GM12875 (cell line): ENCODE data around the gene DRC1.

ENCODE experiments used
- H3K4me3 ChIP-seq: one replicate; pipeline ENCODE4 v1.5.1; 2011; ENCODE audit warnings: low read depth, low read length, control low read depth
- CTCF ChIP-seq: IDR thresholded peaks from 2 replicates; pipeline ENCODE4 v1.5.1; 2011; ENCODE audit warnings: low read depth, mild to moderate bottlenecking, control low read depth, inconsistent platforms, low read length, moderate library complexity, borderline replicate concordance; ENCODE audit not compliant: insufficient read depth

DRC1 gene

DNA sequence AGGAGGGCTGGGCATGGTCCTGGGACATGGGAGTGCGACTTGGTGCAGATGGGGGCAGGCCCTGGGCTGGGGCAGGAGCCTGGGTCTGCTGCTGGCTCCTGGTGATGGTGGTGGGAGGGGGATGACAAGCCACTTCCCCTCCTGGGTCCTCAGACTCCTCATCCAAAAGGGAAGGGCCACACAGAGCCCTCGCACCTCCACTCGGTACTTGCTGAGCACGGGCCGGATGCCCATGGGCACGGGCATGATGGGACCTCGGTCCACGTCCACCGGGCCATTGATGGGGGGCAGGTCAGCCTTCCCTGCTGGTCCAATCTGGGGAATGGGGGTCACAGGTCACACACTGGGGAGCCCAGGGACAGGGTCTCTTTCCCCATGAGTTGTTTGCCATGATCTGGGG is 72.1 kb downstream of the DRC1 start:
- TF ChIP-seq CTCF = no peak
- H3K4me3 ChIP-seq = no peak overlapping the region

DNA sequence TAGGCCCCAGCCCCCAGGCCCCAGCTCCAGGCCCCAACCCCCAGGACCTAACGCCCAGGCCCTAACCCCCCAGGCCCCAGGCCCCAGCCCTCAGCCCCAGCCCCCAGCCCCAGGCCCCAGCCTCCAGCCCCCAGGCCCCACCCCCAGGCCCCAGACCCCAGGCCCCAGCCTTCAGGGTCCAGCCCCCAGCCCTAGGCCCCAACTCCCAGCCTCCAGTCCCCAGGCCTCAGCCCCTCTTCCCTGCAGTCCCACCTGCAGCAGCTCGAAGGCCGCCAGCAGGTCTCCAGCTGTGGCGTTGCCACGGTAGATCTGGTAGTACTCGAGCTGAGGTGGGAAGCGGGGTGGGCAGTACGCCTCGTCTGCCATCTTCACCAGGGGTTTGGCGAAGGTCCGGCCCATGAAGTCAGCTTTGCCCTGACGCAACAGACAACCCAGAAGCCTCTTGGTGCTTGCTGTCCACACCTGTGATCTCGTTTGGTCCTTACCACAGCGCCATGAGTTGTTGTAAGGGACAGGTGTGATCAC is 72.6 kb downstream of the DRC1 start:
- no peak for TF ChIP-seq CTCF
- no peak overlapping the region for H3K4me3 ChIP-seq

- no peak for TF ChIP-seq CTCF
- no peak overlapping the region for H3K4me3 ChIP-seq
These were observed 73.3 kb downstream of the DRC1 start for GRCh38 chr2:26475037-26475436.

DNA sequence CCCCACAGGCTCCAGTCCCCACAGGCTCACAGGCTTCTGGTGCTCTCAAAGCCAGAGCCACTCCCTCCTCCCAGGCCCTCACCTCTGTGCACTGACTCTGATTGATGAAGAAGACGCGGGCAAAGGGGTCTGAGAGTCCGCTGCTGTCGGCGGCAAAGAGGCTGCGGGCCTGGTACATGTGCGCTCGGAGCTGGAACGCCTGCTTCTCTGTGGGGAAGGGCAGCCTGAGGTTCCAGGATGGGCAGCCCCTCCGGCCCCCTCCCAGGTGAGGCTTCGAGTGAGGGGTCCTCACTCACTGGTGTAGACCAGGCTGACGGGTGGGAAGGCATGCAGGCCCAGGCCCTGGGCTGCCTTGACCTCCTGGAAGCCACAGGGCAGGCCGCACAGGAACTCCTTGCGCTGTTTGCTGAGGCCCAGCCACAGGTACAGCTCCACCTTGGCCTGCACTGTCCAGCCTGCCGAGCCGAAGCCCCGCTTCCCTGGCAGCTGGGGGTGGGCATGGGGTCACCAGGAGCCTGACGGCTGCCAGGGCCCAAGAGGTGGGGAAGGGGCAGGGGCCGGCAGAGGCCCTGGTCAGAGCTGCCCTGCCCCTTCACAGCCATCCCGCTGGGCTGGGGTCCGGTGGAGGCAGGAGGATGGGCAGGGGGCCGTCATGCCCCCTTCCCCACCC is 74.2 kb downstream of the DRC1 start:
- no peak overlapping the region for H3K4me3 ChIP-seq
- TF ChIP-seq CTCF = no peak

DNA sequence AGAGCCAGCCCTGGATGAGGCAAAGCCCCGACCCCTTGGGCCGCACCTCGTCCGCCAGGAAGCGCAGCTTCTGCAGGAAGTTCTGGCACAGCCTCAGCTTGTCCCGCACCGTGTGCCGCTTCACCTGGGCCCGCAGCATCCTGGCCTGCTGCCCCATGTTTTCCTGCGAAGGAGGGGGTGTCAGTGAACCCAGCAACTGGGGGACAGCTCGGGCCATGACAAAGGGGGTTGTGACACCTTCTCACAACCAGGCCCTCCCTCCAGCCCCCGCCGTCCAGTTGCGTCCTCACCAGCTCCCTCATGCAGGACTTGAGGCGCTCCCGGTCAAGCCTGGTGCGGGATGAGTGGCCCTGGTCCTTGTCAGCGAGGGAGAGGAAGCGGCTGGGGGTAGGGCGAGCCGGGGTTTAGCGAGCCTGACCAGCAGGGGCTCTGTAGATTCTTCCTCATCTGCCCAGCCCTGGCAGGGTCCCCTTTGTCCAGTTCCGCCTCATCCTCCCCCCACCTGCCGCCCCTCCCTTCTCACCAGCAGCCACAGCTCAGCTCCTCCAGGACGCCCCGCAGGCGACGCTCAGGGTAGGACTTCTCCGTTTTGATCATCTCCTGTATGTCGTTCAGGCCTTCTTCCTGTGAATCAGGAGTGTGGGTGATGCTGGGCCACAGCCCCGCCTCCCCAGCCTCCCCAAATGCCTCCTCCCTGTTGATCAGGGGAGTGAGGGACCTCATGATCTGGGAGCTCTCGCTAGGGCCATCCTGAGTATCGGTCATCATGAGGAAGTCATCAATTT is 75.6 kb downstream of the DRC1 start:
- H3K4me3 ChIP-seq = no peak overlapping the region
- TF ChIP-seq CTCF = no peak

GRCh38 chr2:26477911-26478253 is 76.2 kb downstream of the DRC1 start, which contains the start of gene OTOF:
TSS of gene OTOF (minus strand) at chr2:26478124.
- TF ChIP-seq CTCF = no peak
- no peak within 1 kb of the TSS for H3K4me3 ChIP-seq

GRCh38 chr2:26478366-26478765 is 76.6 kb downstream of the DRC1 start:
- TF ChIP-seq CTCF = no peak
- H3K4me3 ChIP-seq = no peak overlapping the region
